ENCODE measurements around the gene PRR19.
A peak's percentile ranks its signal among the peaks of the same experiment; 100 is the strongest.
"Not testable (repeated sequence)": the region's sequence is repeated elsewhere in the genome, so short reads cannot be mapped to it uniquely, and the experiment has no call there.

Gene PRR19, protein sequence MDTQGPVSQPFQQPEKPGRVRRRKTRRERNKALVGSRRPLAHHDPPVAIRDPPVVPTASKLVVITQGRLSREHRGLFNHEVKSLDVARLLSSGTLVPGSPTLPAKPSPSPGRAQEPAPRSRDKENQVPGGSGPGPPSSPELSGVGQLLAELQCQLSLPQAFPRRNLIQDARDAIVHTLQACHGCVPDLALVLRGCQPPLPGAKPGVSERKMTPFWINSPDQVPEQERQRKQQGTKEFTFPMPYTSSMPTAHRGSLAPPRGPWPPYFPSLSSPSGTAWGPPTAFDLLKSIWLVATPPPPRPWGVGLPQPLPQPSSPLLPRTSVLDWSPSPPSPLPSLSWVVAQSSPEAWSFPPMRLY

DNA sequence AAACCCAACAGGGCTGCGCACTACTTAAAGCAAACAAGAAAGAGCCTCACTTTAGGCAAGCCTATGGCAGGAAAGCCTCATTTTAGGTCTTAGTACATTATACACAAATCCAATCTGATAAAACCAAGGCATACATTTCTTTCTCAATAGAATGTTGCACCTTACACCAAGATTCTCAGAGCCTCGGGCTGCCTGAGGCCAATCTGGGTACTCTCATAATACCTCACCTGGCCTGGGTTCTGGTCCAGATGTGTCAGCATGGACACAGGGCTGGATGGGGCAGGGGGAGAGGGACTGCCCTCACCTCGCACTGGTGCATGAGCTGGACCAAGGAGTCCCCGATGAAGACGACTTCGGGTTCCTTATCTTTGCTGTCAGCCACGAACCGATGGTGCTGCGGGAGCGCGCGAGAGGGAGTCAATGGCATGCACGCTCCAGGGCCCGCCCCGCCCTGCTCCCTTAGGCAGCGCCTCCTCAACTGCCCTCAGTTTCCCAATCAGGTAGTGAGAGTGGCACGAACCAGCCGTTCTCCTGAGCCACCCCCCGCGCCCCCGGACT, at the start of gene PRR19:
TSS of gene PRR19 (plus strand) at position 487 of the 558 bp plus-strand sequence. CDS start 7,453 bp downstream, outside the sequence.
- DNase-seq, result peak; percentile 30

DNA sequence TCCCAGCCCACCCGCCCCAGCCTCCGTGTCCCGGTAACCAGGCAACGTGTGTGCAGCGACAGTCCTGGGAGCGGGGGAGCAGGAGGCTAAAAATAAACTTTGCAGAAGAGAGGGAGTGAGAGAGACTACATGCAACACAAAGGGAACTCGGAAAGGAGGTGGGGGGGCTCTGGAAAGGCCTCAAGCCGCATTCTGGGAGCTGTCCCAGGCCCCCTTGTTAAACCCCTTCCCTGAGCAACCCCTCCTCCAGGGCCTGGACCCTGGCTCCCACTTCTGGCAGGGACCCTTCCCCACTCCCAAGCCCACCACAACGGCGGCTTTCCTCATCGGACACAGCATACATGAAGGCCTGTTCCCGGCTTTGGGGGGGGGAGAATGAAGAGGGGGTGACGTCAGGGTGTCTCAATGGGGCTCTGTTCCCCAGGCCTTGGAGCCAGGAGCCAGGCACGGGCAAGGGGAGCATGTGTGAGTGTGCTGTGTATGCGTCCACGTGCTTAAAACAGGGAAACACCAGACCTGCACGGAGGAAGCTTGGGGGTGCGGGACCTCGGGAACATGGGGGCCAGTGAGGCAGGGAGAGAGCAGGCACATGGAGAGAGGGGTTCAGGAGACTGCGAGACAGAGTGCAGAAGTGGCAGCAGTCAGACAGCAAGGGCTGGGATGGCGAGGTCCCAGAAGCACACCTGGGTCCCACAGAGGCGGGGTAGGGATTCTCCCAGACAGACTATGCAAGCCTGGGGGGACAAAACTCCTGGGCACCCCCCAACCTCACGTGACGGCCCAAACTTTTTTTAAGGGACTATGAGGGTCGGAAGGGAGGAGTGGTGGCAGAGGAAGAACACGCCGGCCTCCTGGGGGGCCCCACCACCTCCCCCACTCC, 49.3 kb upstream of the PRR19 start:
- DNase-seq, result peak; percentile 33

GRCh38 chr19:42253245-42254088, 48.5 kb upstream of the PRR19 start:
- DNase-seq, result peak; percentile 73

DNA sequence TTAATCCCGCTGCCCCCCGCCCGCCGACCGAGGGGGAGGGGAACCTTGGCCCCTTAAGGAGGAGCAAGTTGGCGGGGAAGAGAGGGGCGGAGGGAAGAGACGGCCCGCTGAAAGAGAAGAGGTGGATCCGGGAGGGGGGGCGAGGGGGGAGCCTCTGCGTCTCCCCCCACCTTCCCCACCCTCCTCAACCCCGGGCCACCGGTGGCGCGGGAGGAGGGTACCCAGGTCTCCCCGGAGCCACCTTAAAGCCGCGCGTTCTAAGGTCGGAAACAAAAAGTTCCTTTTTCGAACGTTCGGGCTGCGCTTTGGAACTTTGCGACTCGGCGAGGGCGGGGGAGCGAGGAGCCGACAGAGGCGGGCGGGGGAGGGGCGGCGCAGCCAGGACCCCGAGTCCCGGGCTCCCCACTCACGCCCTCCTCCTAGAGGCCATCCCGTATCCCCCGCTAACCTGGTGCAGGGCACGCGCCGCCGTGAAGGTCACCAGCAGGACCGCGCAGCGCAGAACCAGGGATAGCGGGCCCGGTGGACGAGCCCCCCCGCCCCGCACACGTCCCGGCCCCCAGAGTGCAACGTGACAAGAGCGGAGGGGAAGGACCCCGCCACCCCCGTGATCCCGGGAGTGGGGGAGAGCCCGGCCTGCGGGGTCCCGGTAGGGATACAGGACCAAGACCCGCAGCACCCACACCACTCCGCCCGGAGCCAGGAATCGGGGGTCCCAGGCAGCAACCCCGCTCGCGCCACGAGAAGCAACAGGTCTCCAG, 47.7 kb upstream of the PRR19 start:
- peak; percentile 79 for DNase-seq

DNA sequence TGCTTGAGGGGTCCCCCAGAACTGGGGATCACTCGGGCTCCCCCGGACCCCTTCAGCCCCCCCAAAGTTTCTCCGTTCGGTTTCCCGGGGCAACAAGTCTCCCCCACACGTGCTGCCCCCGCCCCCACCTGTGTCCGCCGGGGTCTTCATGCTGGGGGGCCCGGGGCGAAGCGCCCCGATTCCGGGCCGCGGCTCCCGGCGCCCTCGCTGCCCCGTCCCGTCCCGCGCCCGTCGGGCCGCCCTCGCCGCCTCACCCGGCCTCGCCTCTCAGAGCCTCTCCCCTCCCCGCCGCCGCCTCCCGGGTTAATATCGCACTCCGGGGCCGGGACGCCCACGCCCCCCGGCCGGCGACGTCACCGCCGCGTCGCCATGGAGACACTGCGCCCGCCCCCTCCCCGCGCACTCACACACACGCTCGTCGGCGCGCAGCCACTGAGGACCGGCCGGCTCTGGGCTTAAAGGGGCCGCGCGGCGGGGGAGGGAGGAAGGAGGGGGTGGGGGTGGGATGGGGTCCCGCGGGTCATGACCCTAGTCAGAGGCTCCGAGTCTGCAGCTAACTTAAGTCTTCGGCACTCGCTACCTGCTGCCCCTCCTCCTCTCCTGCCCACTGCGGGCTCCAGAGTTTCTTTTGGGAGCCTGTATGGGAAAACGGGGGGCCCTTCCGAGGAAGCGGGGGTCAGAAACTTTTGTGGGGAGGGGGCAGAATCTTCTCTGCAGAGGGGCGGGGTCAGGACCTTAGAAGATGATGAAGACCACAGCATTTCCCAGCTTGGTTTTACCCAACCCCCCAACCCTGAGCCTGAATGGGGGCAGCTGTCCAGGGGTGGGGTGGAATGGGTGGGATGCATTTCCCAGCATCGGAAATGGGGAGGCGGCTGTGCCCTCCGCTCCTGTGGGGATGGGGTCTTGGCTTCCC, 46.8 kb upstream of the PRR19 start, which contains the start of gene ERF:
TSS of gene ERF (minus strand) at position 279 of the 916 bp plus-strand sequence. CDS start at position 150, 129 bp downstream.
- DNase-seq, result peak; percentile 96

- no peak for DNase-seq
Measured at GRCh38 chr19:42255766-42256745, 45.9 kb upstream of the PRR19 start.

DNA sequence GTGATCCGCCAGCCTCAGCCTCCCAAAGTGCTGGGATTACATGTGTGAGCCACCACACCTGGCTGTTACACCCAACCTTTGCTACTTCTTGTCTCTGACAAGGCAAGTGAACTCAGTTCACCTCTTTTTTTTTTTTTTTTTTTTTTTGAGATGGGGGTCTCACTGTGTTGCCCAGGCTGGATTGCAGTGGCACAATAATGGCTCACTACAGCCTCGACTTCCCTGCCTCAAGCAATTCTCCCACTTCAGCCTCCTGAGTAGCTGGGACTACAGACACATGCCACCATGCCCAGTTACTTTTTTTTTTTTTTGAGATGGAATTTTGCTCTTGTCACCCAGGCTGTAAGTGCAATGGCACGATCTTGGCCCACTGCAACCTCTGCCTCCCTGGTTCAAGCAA, 44.1 kb upstream of the PRR19 start:
- DNase-seq, result not testable (repeated sequence)

- DNase-seq, result no peak
Measured at GRCh38 chr19:42261763-42262162, 40.2 kb upstream of the PRR19 start.

DNA sequence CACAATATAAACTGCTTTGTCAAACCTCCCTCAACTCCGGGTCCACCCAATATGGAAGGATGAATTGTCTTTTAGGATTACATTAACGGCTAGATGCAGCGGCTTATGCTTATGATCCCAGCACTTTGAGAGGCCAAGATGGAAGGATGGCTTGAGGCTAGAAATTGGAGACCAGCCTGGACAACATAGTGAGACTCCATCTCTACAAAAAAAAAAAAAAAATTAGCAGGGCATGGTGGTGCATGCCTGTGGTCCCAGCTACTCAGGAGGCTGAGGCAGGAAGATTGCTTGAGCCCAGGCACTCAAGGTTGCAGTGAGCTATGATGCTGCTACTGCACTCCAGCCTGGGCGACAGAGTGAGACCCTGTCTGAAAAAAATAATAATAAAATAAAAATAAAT, 35.8 kb upstream of the PRR19 start:
- not testable (repeated sequence) for DNase-seq

GRCh38 chr19:42266928-42267603, 34.9 kb upstream of the PRR19 start:
- DNase-seq, result not testable (repeated sequence)

GRCh38 chr19:42267644-42268141, 34.2 kb upstream of the PRR19 start:
- no peak for DNase-seq

GRCh38 chr19:42268142-42268703, 33.7 kb upstream of the PRR19 start:
- DNase-seq, result peak; percentile 100

GRCh38 chr19:42268704-42269477, 33.0 kb upstream of the PRR19 start, which contains the start of gene CIC:
Gene CIC (plus strand): TSS chr19:42269252. CDS start chr19:42271784, 2,532 bp downstream.
- DNase-seq, result peak; percentile 100

DNA sequence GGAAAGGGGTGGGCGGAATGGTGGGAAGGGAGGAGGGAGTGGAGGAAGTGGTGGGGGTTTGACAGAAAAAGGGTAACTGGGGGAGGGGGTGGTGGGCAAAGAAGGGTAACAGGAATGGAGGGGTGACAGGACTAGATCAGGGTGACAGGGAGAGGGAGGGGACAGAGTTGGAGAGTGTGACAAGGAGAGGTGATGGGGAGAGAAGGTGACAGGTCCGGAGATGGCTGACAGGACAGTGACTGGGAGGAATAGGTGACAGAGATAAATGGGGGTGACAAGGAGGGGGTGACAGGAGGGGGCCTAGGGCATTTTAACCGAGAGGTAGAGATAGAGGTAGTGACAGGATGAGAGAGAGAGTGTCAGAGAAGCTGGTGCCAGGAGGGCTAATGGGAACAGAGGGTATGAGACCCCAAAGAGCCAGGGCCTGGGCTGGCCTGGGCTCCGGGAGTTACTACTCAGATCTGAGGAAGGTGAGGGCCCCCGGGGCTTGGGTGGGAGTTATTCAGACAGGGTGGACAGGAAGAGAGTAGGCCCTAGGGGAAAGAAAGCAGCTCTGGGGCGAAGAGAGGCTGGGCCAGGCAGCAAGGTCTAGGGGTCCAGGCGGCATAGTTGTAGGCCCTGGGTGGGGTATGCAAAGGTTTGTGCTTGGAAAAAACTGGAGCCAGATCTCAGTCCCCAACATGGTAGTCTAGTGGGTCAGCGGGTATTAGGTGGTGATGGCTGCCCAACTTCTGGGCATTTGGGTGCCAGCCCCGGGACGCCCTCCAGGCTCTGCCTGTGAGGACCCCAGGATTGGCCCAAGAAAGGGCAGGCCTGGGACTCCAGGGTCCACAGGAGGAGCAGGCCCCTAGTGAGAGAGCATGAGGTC, 32.2 kb upstream of the PRR19 start:
- no peak for DNase-seq

GRCh38 chr19:42270346-42271044, 31.4 kb upstream of the PRR19 start:
- peak; percentile 78 for DNase-seq
